Mesenchymal stem cell (in vitro differentiated cells and primary cell): ENCODE measurements around the gene ST8SIA1.

ENCODE experiments used
- DNase-seq: peaks from one replicate; pipeline ENCODE4 v3.0.0-alpha.2; 2013
- H2AFZ ChIP-seq: one replicate; pipeline ENCODE4 v1.6.1; 2013; ENCODE audit warnings: low read depth, mild to moderate bottlenecking, control low read depth, inconsistent platforms, low read length, moderate library complexity
- H2AK5ac ChIP-seq: 2 replicates; pipeline ENCODE4 v1.6.1; 2013; ENCODE audit warnings: low read length, moderate library complexity, mild to moderate bottlenecking, inconsistent platforms; ENCODE audit not compliant: severe bottlenecking
- H2BK120ac ChIP-seq: one replicate; pipeline ENCODE4 v1.6.1; 2013; ENCODE audit warnings: low read depth, mild to moderate bottlenecking, inconsistent platforms, low read length, moderate library complexity
- H2BK12ac ChIP-seq, 2 experiments: one replicate each; pipeline ENCODE4 v1.6.1; 2013; ENCODE audit warnings: inconsistent platforms in 2 of 2, low read length in 2 of 2, mild to moderate bottlenecking in 2 of 2, moderate library complexity in 2 of 2, control low read depth in 1 of 2
- H2BK15ac ChIP-seq: one replicate; pipeline ENCODE4 v1.6.1; 2013; ENCODE audit warnings: mild to moderate bottlenecking, low read depth, inconsistent platforms; ENCODE audit not compliant: poor library complexity, severe bottlenecking
- H2BK5ac ChIP-seq: 2 replicates; pipeline ENCODE4 v1.6.1; 2013; ENCODE audit warnings: low read depth, mild to moderate bottlenecking, low read length, control low read depth, inconsistent platforms; ENCODE audit not compliant: poor library complexity, severe bottlenecking
- H3K14ac ChIP-seq, 2 experiments: one replicate each; pipeline ENCODE4 v1.6.1; 2013; ENCODE audit warnings: inconsistent platforms in 2 of 2, low read length in 2 of 2, control low read depth in 1 of 2, mild to moderate bottlenecking in 1 of 2, moderate library complexity in 1 of 2
- H3K18ac ChIP-seq, 2 experiments: one replicate each; pipeline ENCODE4 v1.6.1; 2013; ENCODE audit warnings: inconsistent platforms in 2 of 2, low read length in 2 of 2, control low read depth in 1 of 2, low read depth in 1 of 2, mild to moderate bottlenecking in 1 of 2
- H3K23ac ChIP-seq, 2 experiments: one replicate each; pipeline ENCODE4 v1.6.1; 2013; ENCODE audit warnings: inconsistent platforms in 2 of 2, low read length in 2 of 2, mild to moderate bottlenecking in 2 of 2, moderate library complexity in 2 of 2, control low read depth in 1 of 2
- H3K27ac ChIP-seq: 2 replicates; pipeline ENCODE4 v1.5.1; 2013; ENCODE audit warnings: mild to moderate bottlenecking, moderate library complexity, low read length, control low read depth, inconsistent platforms; ENCODE audit not compliant: poor library complexity, severe bottlenecking
- H3K27me3 ChIP-seq, 2 experiments: 2 replicates each; pipeline versions ENCODE4 v1.6.1 to v1.7.0; 2013; ENCODE audit warnings: low read length in 2 of 2, mild to moderate bottlenecking in 2 of 2, moderate library complexity in 2 of 2, control low read depth in 1 of 2, inconsistent platforms in 1 of 2; ENCODE audit not compliant: control insufficient read depth in 1 of 2, insufficient read depth in 1 of 2
- H3K36me3 ChIP-seq, 2 experiments: 2 replicates each; pipeline versions ENCODE4 v1.6.1 to v1.7.0; 2013; ENCODE audit warnings: low read length in 2 of 2, control low read depth in 1 of 2, inconsistent platforms in 1 of 2, low read depth in 1 of 2, mild to moderate bottlenecking in 1 of 2; ENCODE audit not compliant: insufficient read depth in 2 of 2, control insufficient read depth in 1 of 2
- H3K4ac ChIP-seq, 2 experiments: one replicate each; pipeline ENCODE4 v1.6.1; 2013; ENCODE audit warnings: inconsistent platforms in 2 of 2, low read length in 2 of 2, mild to moderate bottlenecking in 2 of 2, moderate library complexity in 2 of 2, control low read depth in 1 of 2, low read depth in 1 of 2
- H3K4me1 ChIP-seq: 2 replicates; pipeline ENCODE4 v1.6.1; 2013; ENCODE audit warnings: low read depth, low read length, control low read depth; ENCODE audit not compliant: control insufficient read depth, insufficient read depth
- H3K4me2 ChIP-seq: 2 replicates; pipeline ENCODE4 v1.6.1; 2013; ENCODE audit warnings: low read length, mild to moderate bottlenecking, inconsistent platforms; ENCODE audit not compliant: poor library complexity, severe bottlenecking
- H3K4me3 ChIP-seq, 2 experiments: 2 replicates each; pipeline versions ENCODE4 v1.5.1 to v1.7.0; 2013; ENCODE audit warnings: low read length in 2 of 2, mild to moderate bottlenecking in 2 of 2, control low read depth in 1 of 2, low read depth in 1 of 2; ENCODE audit not compliant: insufficient read depth in 1 of 2
- H3K79me1 ChIP-seq: replicated peaks from 2 replicates; pipeline ENCODE4 v1.6.1; 2013; ENCODE audit warnings: mild to moderate bottlenecking, control low read depth, low read length, inconsistent platforms; ENCODE audit not compliant: poor library complexity, severe bottlenecking
- H3K9ac ChIP-seq: 2 replicates; pipeline ENCODE4 v1.7.0; 2013; ENCODE audit warnings: mild to moderate bottlenecking, low read length, moderate library complexity
- H3K9me3 ChIP-seq: 2 replicates; pipeline ENCODE4 v1.7.0; 2013; ENCODE audit warnings: mild to moderate bottlenecking, low read length; ENCODE audit not compliant: control insufficient read depth
- H4K8ac ChIP-seq: one replicate; pipeline ENCODE4 v1.6.1; 2013; ENCODE audit warnings: inconsistent platforms, mild to moderate bottlenecking, low read length, moderate library complexity
- H4K91ac ChIP-seq: one replicate; pipeline ENCODE4 v1.6.1; 2013; ENCODE audit warnings: mild to moderate bottlenecking, low read length, inconsistent platforms
- WGBS: methylation state at CpG from one replicate; pipeline ENCODE4 v1.1.7; 2013; ENCODE audit warnings: mixed read lengths; 5-methylcytosine and 5-hydroxymethylcytosine counted together

The ST8SIA1 gene

GRCh38 chr12:22204391-22204790, 130.1 kb downstream of the ST8SIA1 start:
- no peak overlapping the region for H3K18ac ChIP-seq

GRCh38 chr12:22202847-22203246, 131.7 kb downstream of the ST8SIA1 start:
- Histone ChIP-seq H3K9me3 (peaks cover 6% of the 10 kb centered on the region), H3K14ac (no peak overlapping the region), H3K27me3 (no peaks in the 10 kb centered on the region), H3K4me1 (no peaks in the 10 kb centered on the region), H3K18ac (no peak overlapping the region), H2BK12ac (no peak overlapping the region), H4K8ac (no peak overlapping the region), H2AK5ac (no peak overlapping the region), H3K79me1 (no peaks in the 10 kb centered on the region), H3K4me2 (no peak overlapping the region), H3K23ac (no peak overlapping the region), H3K4me3 (no peak overlapping the region), H2BK15ac (no peak overlapping the region), H4K91ac (no peak overlapping the region), H3K36me3 (peaks cover 3 to 7% of the 10 kb centered on the region in 2 experiments), H3K27ac (no peak overlapping the region), H3K9ac (no peak overlapping the region), H2BK5ac (no peak overlapping the region), H3K4ac (no peak overlapping the region), H2AFZ (no peak overlapping the region), H2BK120ac (no peak overlapping the region)
- no peak for DNase-seq
- WGBS: 61% methylated on average over 5 of the region's 5 CpGs

More at GRCh38 chr12:22204391-22204790, 130.1 kb downstream of the ST8SIA1 start:
- H2BK5ac ChIP-seq: no peak overlapping the region
- no peak overlapping the region for H3K4me2 ChIP-seq
- H2AK5ac ChIP-seq: no peak overlapping the region
- no peak overlapping the region for H3K4me3 ChIP-seq
- H3K27me3 ChIP-seq: no peaks in the 10 kb centered on the region
- no peak overlapping the region for H3K9ac ChIP-seq
- H3K9me3 ChIP-seq: peaks cover 6% of the 10 kb centered on the region
- no peaks in the 10 kb centered on the region for H3K79me1 ChIP-seq
- H2BK15ac ChIP-seq: no peak overlapping the region
- no peak for DNase-seq
- no peaks in the 10 kb centered on the region for H3K4me1 ChIP-seq
- no peak overlapping the region for H3K27ac ChIP-seq
- no peak overlapping the region for H2BK120ac ChIP-seq
- H3K14ac ChIP-seq: no peak overlapping the region
- no peak overlapping the region for H2AFZ ChIP-seq
- no peak overlapping the region for H4K8ac ChIP-seq
- H4K91ac ChIP-seq: no peak overlapping the region
- no peak overlapping the region for H3K4ac ChIP-seq
- 63% methylated on average over 1 of the region's 1 CpG for WGBS
- H3K36me3 ChIP-seq: peaks cover 3 to 7% of the 10 kb centered on the region in 2 experiments
- H3K23ac ChIP-seq: no peak overlapping the region
- H2BK12ac ChIP-seq: no peak overlapping the region

- Histone ChIP-seq H3K14ac (no peak overlapping the region), H3K4ac (no peak overlapping the region), H3K36me3 (peaks cover 3 to 7% of the 10 kb centered on the region in 2 experiments), H2BK15ac (no peak overlapping the region), H3K9me3 (peaks cover 6% of the 10 kb centered on the region), H2BK120ac (no peak overlapping the region), H3K27ac (no peak overlapping the region), H3K9ac (no peak overlapping the region), H3K4me3 (no peak overlapping the region), H2BK12ac (no peak overlapping the region), H2BK5ac (no peak overlapping the region), H3K79me1 (no peaks in the 10 kb centered on the region), H3K4me1 (no peaks in the 10 kb centered on the region), H2AK5ac (no peak overlapping the region), H4K91ac (no peak overlapping the region), H2AFZ (no peak overlapping the region), H4K8ac (no peak overlapping the region), H3K27me3 (no peaks in the 10 kb centered on the region), H3K18ac (no peak overlapping the region), H3K4me2 (no peak overlapping the region), H3K23ac (no peak overlapping the region)
- no peak for DNase-seq
- WGBS: 75% methylated on average over 2 of the region's 3 CpGs
These were observed 133.4 kb downstream of the ST8SIA1 start for GRCh38 chr12:22201101-22201500.

- H3K4me2 ChIP-seq: no peak overlapping the region
- no peaks in the 10 kb centered on the region for H3K79me1 ChIP-seq
- no peak overlapping the region for H3K27ac ChIP-seq
- no peaks in the 10 kb centered on the region for H3K27me3 ChIP-seq
- no CpG with 5 or more reads among the region's 1 CpG for WGBS
- H2BK12ac ChIP-seq: no peak overlapping the region
- H4K8ac ChIP-seq: no peak overlapping the region
- no peak overlapping the region for H3K18ac ChIP-seq
- no peak overlapping the region for H3K23ac ChIP-seq
- H3K4me1 ChIP-seq: no peaks in the 10 kb centered on the region
- H2BK120ac ChIP-seq: no peak overlapping the region
- H3K14ac ChIP-seq: no peak overlapping the region
- peaks cover 0 to 2% of the 10 kb centered on the region in 2 experiments for H3K36me3 ChIP-seq
- H2BK5ac ChIP-seq: no peak overlapping the region
- H3K9me3 ChIP-seq: no peaks in the 10 kb centered on the region
- no peak overlapping the region for H3K9ac ChIP-seq
- no peak overlapping the region for H2AK5ac ChIP-seq
- no peak overlapping the region for H4K91ac ChIP-seq
- no peak overlapping the region for H2AFZ ChIP-seq
- DNase-seq: no peak
- H3K4ac ChIP-seq: no peak overlapping the region
- H2BK15ac ChIP-seq: no peak overlapping the region
- H3K4me3 ChIP-seq: no peak overlapping the region
These were observed 138.3 kb downstream of the ST8SIA1 start for GRCh38 chr12:22196236-22196635.
